COLO668 (cell line): ENCODE measurements around the gene PCDHGA3.
"Not testable (repeated sequence)": the region's sequence is repeated elsewhere in the genome, so short reads cannot be mapped to it uniquely, and the experiment has no call there.

Experiments
- DNase-seq: peaks from one replicate; lab custom pipeline; 2025; ENCODE audit not compliant: unreplicated experiment; lab: John Stamatoyannopoulos, UW

Gene PCDHGA3

DNA sequence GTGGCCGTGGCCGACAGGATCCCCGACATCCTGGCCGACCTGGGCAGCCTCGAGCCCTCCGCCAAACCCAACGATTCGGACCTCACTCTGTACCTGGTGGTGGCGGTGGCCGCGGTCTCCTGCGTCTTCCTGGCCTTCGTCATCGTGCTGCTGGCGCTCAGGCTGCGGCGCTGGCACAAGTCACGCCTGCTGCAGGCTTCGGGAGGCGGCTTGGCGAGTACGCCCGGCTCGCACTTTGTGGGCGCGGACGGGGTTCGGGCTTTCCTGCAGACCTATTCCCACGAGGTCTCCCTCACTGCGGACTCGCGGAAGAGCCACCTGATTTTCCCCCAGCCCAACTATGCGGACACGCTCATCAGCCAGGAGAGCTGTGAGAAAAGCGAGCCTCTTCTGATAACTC, 2.4 kb downstream of the PCDHGA3 start:
- not testable (repeated sequence) for DNase-seq

DNA sequence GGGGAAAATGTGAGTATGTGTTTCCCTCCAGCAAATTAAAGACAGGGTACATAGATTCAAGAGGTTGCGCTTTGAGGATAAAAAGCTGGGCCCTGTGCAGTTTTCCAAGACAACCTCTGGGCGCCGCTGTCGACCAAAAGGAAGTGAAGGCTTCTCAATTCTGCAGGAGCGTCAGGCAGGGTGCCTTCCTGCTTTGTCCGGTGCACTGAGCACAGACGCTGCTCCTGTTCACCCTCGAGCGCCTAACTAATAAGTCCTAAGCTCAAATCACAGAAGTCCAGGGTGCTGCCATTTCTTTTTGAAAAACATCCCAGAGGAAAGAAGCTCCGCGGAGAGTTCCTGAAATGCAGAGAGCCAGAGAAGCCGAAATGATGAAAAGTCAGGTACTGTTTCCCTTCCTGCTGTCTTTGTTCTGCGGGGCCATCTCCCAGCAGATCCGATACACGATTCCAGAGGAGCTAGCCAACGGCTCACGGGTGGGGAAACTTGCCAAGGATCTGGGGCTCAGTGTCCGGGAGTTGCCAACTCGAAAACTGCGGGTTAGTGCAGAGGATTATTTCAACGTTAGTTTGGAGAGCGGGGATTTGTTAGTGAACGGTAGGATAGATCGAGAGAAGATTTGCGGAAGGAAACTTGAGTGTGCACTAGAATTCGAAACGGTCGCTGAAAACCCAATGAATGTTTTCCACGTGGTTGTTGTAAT, 6.4 kb downstream of the PCDHGA3 start, which contains the start of gene PCDHGB1:
TSS of gene PCDHGB1 (plus strand) at position 183 of the 703 bp plus-strand sequence. CDS start at position 345, 162 bp downstream.
- peak; percentile 17 for DNase-seq

DNA sequence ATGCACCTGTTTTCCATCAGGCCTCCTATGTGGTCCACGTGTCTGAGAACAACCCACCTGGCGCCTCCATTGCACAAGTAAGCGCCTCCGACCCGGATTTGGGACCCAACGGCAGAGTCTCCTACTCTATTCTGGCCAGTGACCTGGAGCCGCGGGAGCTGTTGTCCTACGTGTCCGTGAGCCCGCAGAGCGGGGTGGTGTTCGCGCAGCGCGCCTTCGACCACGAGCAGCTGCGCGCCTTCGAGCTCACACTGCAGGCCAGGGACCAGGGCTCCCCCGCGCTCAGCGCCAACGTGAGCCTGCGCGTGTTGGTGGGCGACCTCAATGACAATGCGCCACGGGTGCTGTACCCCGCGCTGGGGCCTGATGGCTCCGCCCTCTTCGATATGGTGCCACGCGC, 8.0 kb downstream of the PCDHGA3 start:
- no peak for DNase-seq

DNA sequence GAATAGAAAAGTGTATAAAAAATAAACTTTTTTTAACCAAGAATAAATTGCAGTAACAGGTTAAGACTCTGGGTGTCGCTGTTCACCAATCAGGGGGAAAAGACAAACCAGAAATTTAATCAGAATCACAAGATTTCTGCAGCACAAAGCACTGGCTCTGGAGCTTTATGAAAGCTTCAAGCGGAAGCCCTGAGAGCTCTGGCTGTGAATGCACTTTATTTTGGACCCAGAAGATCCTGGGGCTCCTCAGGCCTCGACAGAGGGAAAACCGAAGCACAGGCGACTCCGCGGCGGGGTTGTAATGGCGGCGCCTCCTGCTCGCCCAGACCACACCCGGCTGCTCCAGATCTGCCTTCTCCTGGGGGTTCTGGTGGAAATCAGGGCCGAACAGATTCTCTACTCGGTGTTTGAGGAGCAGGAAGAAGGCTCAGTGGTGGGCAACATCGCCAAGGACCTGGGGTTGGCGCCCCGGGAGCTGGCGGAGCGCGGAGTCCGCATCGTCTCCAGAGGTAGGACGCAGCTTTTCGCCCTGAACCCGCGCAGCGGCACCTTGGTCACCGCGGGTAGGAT, 11.4 kb downstream of the PCDHGA3 start, which contains the start of gene PCDHGA4:
TSS of gene PCDHGA4 (plus strand) at position 122 of the 570 bp plus-strand sequence. CDS start at position 209, 87 bp downstream.
- no peak for DNase-seq

DNA sequence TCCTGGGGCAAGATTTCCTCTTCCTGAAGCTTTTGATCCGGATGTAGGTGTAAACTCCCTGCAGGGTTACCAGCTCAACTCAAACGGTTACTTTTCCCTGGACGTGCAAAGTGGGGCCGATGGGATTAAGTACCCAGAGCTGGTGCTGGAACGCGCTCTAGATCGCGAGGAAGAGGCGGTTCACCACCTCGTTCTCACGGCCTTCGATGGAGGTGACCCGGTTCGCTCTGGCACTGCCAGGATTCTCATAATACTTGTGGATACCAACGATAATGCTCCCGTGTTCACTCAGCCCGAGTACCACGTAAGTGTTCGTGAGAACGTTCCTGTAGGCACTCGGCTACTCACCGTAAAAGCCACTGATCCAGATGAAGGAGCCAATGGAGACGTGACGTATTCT, 12.0 kb downstream of the PCDHGA3 start:
- no peak for DNase-seq

DNA sequence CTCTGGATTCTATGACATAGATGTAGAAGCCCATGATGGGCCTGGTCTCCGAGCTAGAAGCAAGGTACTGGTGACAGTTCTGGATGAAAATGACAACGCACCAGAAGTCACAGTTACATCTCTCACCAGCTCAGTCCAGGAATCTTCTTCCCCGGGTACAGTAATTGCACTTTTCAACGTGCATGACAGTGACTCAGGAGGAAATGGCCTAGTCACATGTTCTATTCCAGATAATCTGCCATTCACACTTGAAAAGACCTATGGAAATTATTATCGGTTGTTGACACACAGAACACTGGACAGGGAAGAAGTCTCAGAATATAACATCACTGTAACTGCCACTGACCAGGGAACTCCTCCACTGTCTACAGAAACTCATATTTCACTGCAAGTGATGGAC, 12.5 kb downstream of the PCDHGA3 start:
- DNase-seq: no peak

DNA sequence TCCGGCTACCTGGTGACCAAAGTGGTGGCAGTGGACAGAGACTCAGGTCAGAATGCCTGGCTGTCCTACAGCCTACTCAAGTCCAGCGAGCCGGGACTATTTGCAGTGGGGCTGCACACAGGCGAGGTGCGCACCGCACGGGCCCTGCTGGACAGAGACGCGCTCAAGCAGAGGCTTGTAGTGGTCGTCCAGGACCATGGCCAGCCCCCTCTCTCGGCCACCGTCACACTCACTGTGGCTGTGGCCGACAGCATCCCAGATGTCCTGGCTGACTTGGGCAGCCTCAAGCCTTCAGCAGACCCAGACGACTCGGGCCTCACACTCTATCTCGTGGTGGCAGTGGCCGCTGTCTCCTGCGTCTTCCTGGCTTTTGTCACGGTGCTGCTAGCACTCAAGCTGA, 13.3 kb downstream of the PCDHGA3 start:
- no peak for DNase-seq

DNA sequence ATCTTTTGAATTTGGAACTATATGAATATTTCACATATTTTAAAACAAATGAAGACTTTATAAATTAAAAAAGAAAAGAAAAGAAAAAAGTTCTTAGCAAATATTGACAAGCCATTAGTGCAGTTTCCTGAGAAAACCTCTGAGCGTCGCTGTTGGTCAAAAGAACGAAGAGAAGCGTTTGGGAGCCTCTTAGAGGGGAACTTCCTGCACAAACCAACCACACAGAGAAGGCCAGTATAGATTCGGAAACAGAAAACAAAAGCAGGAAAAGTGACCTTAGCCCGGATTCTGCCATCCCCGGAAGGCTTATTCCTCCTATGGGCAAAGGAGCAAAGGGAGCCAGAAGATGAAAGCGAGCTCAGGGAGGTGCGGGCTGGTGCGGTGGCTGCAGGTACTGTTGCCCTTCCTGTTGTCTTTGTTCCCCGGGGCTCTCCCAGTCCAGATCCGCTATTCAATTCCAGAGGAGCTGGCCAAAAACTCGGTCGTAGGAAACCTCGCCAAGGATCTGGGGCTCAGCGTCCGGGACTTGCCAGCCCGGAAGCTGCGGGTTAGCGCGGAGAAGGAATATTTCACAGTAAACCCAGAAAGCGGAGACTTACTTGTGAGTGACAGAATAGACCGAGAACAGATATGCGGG, 16.3 kb downstream of the PCDHGA3 start, which contains the start of gene PCDHGB2:
TSS of gene PCDHGB2 (plus strand) at position 205 of the 637 bp plus-strand sequence. CDS start at position 347, 142 bp downstream.
- no peak for DNase-seq

DNA sequence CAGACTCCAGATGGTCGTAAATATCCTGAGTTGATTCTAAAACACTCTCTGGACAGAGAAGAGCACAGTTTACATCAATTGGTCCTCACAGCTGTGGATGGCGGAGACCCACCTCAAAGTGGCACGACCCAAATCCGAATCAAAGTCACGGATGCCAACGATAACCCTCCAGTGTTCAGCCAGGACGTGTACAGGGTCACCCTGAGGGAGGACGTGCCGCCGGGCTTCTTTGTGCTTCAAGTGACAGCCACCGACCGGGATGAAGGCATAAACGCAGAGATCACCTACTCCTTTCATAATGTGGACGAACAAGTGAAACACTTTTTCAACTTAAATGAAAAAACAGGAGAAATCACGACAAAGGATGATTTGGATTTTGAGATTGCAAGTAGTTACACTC, 17.1 kb downstream of the PCDHGA3 start:
- no peak for DNase-seq

DNA sequence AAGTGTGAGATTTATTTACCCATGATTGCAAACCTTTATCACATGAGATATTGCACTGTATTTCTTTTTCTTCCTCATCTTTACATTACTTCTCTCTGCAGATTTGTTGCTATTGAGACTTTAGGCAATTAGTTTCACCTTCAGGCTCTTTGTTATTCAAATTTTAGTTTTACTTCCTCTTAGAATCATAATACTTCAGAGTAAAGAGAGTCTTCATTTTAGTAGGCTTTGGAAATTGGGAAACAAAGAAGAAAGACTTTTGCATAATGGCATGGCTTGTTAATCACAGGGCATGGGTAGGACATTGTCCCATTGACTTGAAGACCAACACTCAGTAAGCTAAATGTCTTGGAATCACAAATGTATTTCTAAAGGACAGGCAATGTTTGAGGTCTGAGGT, 19.1 kb downstream of the PCDHGA3 start:
- DNase-seq: no peak

DNA sequence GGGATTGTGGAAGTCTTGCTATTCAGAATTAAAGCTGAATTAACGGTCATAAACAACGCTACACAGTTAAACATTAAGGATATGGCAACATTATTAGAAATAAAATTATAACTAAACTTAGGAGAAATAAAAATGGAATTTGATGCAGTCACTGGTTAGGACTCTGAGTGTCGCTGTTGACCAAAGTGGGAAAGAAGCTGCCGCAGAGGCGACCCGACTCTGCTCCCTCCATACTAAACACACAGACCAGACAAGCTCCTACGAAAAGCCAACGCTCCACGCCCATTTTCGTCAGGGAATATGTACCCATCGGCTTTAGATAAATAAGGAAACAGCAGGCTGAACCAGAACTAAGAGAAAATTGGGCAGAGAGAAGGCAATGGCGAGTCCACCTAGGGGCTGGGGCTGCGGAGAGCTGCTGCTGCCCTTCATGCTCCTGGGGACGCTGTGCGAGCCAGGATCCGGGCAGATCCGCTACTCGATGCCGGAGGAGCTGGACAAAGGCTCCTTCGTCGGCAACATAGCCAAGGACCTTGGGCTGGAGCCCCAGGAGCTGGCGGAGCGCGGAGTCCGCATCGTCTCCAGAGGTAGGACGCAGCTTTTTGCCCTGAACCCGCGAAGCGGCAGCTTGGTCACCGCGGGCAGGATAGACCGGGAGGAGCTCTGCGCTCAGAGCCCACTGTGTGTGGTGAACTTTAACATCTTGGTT, 20.5 kb downstream of the PCDHGA3 start, which contains the start of gene PCDHGA5:
TSS of gene PCDHGA5 (plus strand) at position 211 of the 709 bp plus-strand sequence. CDS start at position 380, 169 bp downstream.
- no peak for DNase-seq

DNA sequence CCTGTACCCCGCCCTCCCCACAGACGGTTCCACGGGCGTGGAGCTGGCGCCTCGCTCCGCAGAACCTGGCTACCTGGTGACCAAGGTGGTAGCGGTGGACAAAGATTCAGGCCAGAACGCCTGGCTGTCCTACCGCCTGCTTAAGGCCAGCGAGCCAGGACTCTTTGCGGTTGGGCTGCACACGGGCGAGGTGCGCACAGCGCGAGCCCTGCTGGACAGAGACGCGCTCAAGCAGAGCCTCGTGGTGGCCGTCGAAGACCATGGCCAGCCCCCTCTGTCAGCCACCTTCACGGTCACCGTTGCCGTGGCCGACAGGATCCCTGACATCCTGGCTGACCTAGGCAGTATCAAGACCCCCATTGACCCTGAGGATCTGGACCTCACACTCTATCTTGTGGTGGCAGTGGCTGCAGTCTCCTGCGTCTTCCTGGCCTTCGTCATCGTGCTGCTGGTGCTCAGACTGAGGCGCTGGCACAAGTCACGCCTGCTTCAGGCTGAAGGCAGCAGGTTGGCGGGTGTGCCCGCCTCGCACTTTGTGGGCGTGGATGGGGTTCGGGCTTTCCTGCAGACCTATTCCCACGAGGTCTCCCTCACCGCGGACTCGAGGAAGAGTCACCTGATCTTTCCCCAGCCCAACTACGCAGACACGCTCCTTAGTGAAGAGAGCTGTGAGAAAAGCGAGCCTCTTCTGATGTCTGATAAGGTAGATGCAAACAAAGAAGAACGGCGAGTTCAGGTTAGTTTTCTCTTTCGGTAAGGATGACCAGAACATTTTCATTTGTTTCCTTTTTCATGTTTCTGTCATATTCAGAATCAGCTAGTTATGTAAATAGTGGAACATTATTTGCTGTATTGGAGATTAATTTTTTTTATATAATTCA, 22.6 kb downstream of the PCDHGA3 start:
- DNase-seq: no peak

DNA sequence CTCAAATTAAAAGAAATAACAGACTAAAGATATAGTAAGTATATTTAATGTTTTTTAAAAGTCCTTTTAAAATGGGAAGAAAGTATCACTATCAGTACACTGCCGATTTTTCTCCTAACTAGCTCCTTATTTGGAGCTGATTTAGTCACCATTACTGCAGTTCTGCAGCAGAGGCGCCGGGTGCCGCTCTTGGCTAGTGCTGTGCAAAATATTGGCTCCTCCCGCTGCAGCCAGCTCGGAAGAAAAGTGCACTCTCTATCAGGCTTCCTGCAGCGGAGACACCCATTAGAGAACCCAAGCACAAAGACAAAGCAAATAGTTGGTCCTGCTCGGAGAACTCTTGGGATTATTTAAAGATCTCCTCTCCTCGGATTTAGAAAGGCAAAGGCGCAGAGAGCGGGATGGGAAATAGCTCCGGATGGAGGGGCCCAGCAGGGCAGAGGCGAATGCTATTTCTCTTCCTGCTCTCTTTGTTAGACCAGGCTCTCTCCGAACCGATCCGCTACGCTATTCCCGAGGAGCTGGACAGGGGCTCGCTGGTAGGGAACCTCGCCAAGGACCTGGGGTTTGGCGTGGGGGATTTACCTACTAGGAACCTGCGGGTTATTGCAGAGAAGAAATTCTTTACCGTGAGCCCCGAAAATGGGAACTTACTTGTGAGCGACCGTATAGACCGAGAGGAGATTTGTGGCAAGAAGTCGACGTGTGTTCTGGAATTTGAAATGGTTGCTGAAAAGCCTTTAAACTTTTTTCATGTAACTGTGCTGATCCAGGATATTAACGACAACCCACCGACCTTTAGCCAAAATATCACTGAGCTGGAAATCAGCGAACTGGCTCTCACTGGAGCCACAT, 26.6 kb downstream of the PCDHGA3 start, which contains the start of gene PCDHGB3:
TSS of gene PCDHGB3 (plus strand) at position 249 of the 855 bp plus-strand sequence. CDS start at position 402, 153 bp downstream.
- no peak for DNase-seq

DNA sequence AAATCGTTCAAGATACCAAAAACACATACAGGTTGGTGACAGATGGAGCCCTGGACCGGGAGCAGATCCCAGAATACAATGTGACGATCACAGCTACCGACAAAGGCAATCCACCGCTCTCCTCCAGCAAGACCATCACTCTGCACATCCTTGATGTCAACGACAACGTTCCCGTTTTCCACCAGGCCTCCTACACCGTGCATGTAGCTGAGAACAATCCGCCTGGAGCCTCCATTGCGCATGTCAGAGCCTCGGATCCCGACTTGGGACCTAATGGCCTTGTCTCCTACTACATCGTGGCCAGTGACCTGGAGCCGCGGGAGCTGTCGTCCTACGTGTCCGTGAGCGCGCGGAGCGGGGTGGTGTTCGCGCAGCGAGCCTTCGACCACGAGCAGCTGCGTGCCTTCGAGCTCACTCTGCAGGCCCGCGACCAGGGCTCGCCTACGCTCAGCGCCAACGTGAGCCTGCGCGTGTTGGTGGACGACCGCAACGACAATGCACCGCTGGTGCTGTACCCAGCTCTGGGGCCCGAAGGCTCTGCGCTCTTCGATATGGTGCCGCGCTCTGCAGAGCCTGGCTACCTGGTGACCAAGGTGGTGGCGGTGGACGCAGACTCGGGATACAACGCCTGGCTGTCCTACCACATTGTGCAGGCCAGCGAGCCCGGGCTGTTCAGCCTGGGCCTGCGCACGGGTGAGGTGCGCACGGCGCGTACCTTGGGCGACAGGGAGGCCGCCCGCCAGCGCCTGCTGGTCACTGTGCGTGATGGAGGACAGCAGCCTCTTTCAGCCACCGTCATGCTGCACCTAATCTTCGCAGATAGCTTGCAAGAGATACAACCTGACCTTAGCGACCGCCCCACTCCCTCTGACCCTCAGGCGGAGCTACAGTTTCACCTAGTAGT, 28.2 kb downstream of the PCDHGA3 start:
- no peak for DNase-seq

DNA sequence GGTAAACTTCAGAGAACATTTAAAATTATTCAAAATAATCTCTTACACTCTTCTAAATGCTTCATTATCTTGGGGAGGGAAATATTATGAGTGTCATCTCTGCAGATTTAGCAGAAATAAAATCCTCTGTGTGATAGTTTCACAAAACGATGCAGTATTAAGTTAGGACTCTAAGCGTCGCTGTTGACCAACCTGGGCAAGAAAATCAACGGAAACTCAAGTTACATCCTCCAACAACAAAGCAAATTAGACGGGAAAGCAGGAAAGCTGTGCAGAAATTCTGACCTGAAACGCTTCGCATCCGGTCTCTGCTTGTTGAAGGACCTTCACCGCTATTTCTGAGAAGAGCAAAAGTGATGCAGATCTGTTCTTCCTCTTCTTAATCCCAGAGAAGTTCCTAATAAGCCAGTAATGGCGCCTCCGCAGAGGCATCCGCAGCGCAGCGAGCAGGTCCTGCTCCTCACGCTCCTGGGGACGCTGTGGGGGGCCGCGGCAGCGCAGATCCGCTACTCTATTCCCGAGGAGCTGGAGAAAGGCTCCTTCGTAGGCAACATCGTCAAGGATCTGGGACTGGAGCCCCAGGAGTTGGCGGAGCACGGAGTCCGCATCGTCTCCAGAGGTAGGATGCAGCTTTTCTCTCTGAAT, 30.2 kb downstream of the PCDHGA3 start, which contains the start of gene PCDHGA6:
TSS of gene PCDHGA6 (plus strand) at position 219 of the 645 bp plus-strand sequence. CDS start at position 412, 193 bp downstream.
- no peak for DNase-seq

DNA sequence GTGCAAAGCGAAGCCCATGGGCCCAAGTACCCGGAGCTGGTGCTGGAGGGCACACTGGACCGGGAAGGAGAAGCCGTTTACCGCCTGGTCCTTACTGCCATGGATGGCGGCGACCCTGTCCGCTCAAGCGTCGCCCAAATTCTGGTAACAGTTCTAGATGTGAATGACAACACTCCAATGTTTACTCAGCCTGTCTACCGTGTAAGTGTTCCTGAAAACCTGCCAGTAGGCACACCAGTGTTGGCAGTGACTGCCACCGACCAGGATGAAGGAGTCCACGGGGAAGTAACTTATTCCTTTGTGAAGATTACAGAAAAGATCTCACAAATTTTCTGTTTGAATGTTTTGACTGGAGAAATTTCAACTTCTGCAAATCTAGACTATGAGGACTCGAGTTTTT, 31.0 kb downstream of the PCDHGA3 start:
- DNase-seq: no peak

DNA sequence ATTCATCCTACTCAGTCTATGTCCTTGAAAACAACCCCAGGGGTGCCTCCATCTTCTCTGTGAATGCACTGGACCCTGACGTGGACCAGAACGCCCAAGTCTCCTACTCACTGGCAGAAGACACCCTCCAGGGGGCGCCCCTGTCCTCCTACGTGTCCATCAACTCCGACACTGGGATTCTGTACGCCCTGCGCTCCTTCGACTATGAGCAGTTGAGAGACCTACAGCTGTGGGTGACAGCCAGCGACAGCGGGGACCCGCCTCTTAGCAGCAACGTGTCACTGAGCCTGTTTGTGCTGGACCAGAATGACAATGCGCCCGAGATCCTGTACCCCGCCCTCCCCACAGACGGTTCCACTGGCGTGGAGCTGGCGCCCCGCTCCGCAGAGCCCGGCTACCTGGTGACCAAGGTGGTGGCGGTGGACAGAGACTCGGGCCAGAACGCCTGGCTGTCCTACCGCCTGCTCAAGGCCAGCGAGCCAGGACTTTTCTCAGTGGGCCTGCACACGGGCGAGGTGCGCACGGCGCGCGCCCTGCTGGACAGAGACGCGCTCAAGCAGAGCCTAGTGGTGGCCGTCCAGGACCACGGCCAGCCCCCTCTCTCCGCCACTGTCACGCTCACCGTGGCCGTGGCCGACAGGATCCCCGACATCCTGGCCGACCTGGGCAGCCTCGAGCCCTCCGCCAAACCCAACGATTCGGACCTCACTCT, 32.0 kb downstream of the PCDHGA3 start:
- not testable (repeated sequence) for DNase-seq
